ENCODE measurements around the gene TSPYL6. TPM values are rescaled to one million over a fixed set of nuclear protein-coding genes. Genes with fewer than 3 reads are reported as not detected.

The TSPYL6 gene
- total RNA-seq, 1 donor from 2014 or later, result not detected

DNA sequence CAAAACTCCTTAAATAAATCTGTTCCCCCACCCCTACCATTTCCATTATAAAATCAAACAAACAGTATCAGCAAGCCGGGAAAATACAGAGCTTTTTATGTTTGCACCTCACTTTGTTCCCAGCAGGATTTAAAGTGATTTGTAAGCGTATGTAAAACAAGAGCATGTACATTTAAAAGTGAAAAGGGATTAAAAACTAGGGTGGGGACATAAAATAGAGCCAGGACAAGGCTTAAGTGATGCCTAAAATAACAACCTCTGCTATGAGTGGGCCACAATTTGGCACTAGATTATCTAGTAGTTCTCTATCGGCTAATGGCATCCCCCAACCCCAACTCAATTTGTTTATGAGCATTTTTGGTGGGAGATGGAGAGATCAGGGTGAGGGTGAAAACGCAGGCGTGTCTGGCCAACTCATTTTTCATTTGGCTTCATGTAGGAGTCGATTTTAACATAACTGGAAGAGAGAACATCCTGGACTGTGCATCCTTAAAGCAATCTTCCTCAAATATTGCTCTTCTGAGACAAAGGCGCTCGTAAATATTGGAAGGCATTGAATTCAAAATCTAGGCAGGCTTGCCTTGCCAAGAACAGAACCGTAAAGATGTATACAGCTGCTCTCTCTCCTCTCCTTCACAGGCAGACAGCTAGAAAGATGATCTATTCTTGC is 34.5 kb upstream of the TSPYL6 start:
- intact Hi-C loops (cut with micrococcal nuclease), result no loop called here
- Mint-ChIP-seq H3K27ac (no peak overlapping the region), H3K4me3 (no peak overlapping the region), H3K9me3 (peaks cover 3% of the 10 kb centered on the region), H3K36me3 (ENCODE audit: low read depth) (peaks cover 2% of the 10 kb centered on the region), H3K27me3 (no peaks in the 10 kb centered on the region), H3K4me1 (no peaks in the 10 kb centered on the region)
- ATAC-seq (ENCODE audit: low read depth) (no peak), DNase-seq (no peak)
- ChIA-PET POLR2A (no interaction called here), CTCF (no interaction called here)
- TF ChIP-seq, protein P1, sequence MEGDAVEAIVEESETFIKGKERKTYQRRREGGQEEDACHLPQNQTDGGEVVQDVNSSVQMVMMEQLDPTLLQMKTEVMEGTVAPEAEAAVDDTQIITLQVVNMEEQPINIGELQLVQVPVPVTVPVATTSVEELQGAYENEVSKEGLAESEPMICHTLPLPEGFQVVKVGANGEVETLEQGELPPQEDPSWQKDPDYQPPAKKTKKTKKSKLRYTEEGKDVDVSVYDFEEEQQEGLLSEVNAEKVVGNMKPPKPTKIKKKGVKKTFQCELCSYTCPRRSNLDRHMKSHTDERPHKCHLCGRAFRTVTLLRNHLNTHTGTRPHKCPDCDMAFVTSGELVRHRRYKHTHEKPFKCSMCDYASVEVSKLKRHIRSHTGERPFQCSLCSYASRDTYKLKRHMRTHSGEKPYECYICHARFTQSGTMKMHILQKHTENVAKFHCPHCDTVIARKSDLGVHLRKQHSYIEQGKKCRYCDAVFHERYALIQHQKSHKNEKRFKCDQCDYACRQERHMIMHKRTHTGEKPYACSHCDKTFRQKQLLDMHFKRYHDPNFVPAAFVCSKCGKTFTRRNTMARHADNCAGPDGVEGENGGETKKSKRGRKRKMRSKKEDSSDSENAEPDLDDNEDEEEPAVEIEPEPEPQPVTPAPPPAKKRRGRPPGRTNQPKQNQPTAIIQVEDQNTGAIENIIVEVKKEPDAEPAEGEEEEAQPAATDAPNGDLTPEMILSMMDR (IDR thresholded peaks at IDR 0.05), result no peak

DNA sequence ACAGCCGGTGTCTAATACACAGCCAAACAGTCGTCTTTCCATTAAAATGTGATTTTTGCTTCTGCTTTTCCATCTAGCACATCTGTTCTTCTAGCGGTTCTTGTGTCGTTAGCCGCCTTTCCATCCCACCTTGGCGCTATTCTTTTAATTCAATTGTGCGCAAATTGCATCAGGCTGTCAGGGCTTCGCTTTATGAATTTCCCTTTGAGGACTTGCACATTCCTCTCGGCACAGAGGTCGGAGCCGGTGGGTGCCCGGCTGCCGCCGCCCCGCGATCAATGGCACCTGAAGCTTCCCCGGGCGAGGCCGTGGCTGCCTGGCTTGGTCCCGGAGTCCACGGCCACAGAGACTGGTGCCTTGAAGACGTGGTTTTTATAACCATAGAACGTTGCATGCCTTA is 33.9 kb upstream of the TSPYL6 start:
- Mint-ChIP-seq H3K4me3 (no peak overlapping the region), H3K27ac (no peak overlapping the region), H3K27me3 (no peaks in the 10 kb centered on the region), H3K4me1 (no peaks in the 10 kb centered on the region), H3K36me3 (ENCODE audit: low read depth) (peaks cover 6% of the 10 kb centered on the region), H3K9me3 (peaks cover 4% of the 10 kb centered on the region)
- POLR2A ChIA-PET, result no interaction called here
- intact Hi-C loops (cut with micrococcal nuclease), result no loop called here
- ATAC-seq (ENCODE audit: low read depth) (no peak), DNase-seq (no peak)
- TF ChIP-seq, protein P1 (IDR thresholded peaks at IDR 0.05), result no peak
- CTCF ChIA-PET, result no interaction called here

DNA sequence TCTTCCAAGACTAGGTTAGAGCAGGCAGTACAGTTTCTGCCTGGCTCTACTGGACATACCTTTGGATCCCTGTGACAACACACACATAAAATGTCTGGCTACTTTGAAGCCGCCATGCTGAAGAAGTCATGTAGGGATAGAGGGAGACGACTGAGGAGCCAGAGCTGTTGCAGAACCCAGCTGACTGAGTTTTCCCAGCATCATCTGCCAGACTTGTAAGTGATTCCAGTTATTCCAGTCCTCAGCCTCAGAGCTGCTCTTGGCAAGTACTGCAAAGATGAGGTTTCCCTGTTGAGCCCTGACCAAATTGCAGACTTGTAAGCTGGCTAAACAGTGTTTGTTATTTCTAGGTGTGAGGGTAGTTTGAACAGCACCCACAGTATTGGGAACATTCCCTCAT is 31.5 kb upstream of the TSPYL6 start:
- Mint-ChIP-seq H3K4me1 (no peaks in the 10 kb centered on the region), H3K9me3 (peaks cover 4% of the 10 kb centered on the region), H3K36me3 (ENCODE audit: low read depth) (peaks cover 6% of the 10 kb centered on the region), H3K27ac (no peak overlapping the region), H3K4me3 (no peak overlapping the region), H3K27me3 (no peaks in the 10 kb centered on the region)
- intact Hi-C loops (cut with micrococcal nuclease), result no loop called here
- ChIA-PET POLR2A (no interaction called here), CTCF (no interaction called here)
- TF ChIP-seq, protein P1 (IDR thresholded peaks at IDR 0.05), result no peak
- no peak for ATAC-seq (ENCODE audit: low read depth)
- no peak for DNase-seq

DNA sequence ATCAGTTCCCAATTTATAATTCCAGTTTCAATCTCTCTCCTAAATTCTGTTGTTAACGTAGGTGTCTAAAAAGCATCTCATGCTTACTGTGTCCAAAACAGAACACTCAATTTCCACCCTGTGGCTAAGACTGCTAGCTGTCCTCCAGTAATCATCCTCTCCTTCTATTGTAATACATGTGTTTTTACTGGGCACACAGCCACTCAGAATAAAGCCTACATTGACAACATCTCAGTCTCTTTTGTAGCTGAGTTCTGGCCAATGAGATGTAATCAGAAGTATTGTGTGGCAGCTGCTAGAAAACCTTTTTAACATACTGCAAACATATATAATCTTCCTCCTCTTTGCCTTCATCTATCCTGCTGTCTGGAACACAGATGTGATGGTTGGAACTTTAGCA is 29.4 kb upstream of the TSPYL6 start:
- TF ChIP-seq, protein P1 (IDR thresholded peaks at IDR 0.05), result no peak
- peaks cover 4% of the 10 kb centered on the region for H3K9me3 Mint-ChIP-seq
- H3K27ac Mint-ChIP-seq, result no peak overlapping the region
- no peak overlapping the region for H3K4me3 Mint-ChIP-seq
- ChIA-PET CTCF (no interaction called here), POLR2A (interaction anchor here (0.5 to 0.6 kb wide), 2 partner anchors 95 to 1001 kb away, joined by 3 to 4 read pairs; no protein-coding TSS in a partner anchor)
- H3K4me1 Mint-ChIP-seq, result no peaks in the 10 kb centered on the region
- no peaks in the 10 kb centered on the region for H3K27me3 Mint-ChIP-seq
- DNase-seq, result no peak
- H3K36me3 Mint-ChIP-seq (ENCODE audit: low read depth), result peaks cover 6% of the 10 kb centered on the region
- ATAC-seq (ENCODE audit: low read depth), result no peak
- intact Hi-C loops (cut with micrococcal nuclease), result no loop called here

DNA sequence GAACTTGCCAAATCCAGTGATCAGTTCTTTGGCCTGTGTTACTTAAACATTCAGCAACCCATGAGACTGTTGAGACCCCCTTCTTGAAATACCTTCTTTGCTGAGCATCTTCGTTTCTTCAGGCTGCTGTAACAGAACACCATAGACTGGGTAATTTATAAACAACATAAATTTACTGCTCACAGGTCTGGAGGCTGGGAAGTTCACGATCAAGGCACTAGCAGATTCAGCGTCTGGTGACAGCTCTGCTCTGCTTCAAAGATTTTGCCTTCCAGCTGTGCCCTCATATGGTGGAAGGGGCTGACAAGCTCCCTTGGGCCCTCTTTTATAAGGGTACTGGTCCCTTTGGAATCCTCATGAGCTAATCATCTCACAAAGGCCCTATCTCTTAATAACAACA is 28.8 kb upstream of the TSPYL6 start:
- no peak for DNase-seq
- H3K4me1 Mint-ChIP-seq, result no peaks in the 10 kb centered on the region
- TF ChIP-seq, protein P1 (IDR thresholded peaks at IDR 0.05), result no peak
- peaks cover 4% of the 10 kb centered on the region for H3K9me3 Mint-ChIP-seq
- CTCF ChIA-PET, result no interaction called here
- POLR2A ChIA-PET, result interaction anchor here (0.6 kb wide), 1 partner anchor 95 kb away, joined by 3 read pairs; no protein-coding TSS in a partner anchor
- H3K27me3 Mint-ChIP-seq, result no peaks in the 10 kb centered on the region
- no peak overlapping the region for H3K4me3 Mint-ChIP-seq
- peaks cover 6% of the 10 kb centered on the region for H3K36me3 Mint-ChIP-seq (ENCODE audit: low read depth)
- intact Hi-C loops (cut with micrococcal nuclease), result no loop called here
- no peak for ATAC-seq (ENCODE audit: low read depth)
- no peak overlapping the region for H3K27ac Mint-ChIP-seq

Measured in activated B cell treated with CpG ODN at 0.5 μM for 24 hours (primary cell).